Stimulated activated CD8-positive, alpha-beta memory T cell treated with anti-CD3 and anti-CD28 coated beads, Interleukin-7, amount 100 ng/mL, for 48 hours (primary cell): ENCODE measurements around the gene MYF6.
"Not testable (repeated sequence)": the region's sequence is repeated elsewhere in the genome, so short reads cannot be mapped to it uniquely, and the experiment has no call there.

Experiments used
- DNase-seq, 2 donors: peaks; one replicate each; pipeline ENCODE4 v3.0.0-alpha.2; 2020; ENCODE audit warnings: low read depth in 1 of 2; ENCODE audit errors: extremely low read depth in 1 of 2

MYF6 gene

DNA sequence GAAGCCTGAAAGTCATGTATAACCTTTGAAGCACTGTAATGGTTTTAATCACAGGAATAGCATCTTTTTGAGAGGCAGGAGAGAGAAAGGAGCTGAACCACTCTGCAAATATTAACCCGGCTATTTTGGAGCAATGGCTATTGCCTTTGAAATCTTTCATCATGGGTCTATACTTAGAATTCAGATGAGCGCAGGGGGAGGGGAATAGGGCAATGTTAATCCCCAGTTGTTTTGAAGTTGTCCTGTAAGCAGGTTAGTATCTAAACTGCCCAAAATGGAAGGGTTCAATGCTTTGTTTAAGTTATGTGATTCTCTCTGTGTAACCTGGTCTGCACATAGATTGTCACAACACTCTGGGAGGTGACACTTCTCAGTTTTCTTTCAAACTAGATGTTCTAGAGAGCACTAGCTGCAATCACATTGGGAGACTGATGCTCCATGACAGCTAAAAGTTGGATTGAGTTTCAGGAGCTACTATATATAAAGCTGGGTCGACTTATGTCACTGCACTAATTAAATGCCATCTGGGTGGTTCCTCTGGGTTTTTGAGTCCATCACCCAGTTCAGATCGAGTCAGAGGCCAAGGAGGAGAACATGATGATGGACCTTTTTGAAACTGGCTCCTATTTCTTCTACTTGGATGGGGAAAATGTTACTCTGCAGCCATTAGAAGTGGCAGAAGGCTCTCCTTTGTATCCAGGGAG lies at the start of gene MYF6:
MYF6 (plus strand) TSS at position 509 of the 704 bp plus-strand sequence; CDS start at position 595, 86 bp downstream.
- no peak for DNase-seq

DNA sequence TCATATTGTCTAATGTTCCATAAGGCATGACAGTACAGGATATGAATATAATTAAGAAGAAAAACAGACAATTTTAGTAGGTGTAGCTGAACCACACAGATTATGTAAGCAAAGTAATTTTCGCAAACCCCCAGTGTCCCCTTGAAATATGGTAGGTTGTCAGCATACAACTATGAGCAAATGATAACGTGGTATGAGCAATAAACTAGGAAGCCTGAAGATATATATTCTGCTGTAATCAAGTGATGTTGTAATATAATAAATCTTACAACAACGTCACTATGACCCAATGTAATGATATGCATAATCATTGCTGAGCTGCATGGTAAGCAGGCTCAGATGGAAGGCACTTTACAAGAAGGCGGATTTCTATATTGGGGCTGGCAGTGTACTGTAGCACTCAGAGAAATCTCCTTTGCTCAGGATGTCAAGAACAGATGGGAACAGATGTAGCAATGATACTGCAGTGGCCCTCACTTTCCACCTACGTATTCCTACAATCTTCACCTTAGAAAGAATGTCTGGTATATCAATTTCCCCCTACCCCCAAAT lies 47.8 kb upstream of the MYF6 start:
- no peak for DNase-seq

DNA sequence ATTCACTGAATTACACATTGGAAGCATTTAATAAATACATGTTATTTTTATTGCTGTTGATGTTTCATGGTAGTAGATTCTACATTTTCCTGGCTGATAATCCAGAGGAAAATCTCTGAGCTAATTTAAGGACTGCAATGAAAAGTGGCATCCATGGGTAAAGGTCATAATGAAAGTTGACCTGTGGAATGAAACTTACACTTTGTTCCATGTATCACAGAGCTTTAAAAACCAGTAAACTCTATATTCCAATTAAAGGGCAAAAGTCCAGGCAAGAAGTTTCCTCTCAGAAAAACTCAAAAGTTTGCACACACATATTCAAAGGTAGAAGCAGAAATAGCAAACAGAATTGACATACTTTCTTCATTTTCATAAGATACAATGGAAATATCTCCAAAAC lies 44.8 kb upstream of the MYF6 start:
- DNase-seq, result no peak

DNA sequence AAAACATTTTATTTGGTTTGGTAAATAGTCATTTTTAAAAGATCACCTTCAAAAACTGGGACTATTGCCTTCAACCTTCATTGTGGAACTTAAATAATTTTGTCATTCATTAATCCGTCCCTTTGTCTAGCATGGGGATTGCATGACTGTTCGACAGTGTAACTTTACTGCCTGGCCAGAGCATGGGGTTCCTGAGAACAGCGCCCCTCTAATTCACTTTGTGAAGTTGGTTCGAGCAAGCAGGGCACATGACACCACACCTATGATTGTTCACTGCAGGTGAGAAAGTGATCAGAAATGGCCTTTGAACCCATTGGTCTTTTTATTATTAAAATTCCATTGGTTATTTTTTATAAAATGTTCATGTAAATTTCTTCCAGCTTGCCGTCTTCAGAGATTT lies 37.2 kb upstream of the MYF6 start:
- DNase-seq, result no peak

DNA sequence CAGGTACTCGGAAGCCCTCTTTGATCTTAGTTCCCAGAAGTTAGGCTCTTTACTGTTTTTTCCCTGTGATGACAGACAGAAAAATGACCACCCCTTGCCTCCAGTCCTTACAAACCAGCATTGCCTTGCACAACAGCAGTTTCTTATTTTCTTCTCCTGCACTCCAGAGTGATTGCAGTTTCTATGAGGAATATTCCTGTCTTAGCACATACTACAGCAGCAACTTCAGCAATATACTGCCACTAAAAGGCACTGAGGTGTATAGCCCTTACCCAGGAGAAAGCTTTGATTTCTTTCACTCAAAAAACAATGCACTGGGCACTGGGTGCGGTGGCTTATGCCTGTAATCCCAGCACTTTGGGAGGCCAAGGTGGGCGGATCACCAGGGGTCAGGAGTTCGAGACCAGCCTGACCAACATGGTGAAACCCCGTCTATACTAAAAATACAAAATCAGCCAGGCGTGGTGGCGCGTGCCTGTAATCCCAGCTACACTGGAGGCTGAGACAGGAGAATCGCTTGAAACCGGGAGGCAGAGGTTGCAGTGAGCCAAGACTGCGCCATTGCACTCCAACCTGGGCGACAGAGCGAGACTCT lies 31.3 kb upstream of the MYF6 start:
- not testable (repeated sequence) for DNase-seq

DNA sequence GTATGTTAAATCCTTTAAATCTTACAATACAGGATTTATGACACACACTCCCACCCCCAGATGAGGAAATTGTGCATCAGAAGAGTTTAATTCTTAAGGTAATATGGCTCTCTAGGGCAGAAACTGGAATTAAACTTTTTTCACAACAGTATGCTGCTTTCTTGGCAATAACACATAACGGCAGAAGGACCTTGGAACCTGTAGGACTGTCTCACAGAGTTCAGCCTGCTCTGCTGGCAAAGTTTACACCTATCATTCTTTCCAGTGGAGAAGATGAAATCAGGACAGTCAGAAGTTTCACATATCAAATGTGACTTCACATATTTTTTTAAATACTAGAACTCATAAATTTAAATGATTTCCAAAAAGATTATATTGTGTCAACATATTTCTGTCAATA lies 30.6 kb upstream of the MYF6 start:
- no peak for DNase-seq

DNA sequence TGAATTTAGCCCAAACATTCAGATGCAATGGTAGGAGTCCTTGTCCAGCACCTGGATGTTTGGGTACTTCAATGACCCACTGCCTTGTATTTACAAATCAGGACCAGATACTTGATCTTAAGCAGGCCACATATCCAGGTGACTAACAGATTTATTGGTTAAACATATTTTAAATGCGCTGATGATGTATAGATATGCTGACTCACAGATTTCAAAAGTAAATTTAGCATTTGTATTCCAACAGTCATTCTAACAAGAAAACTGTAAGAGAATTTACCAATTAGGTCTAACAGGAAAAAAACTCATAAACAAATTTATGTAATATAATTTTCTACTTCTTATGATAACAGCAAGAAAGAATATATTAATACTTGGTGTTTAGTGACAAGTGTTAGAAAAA lies 29.4 kb upstream of the MYF6 start:
- no peak for DNase-seq

DNA sequence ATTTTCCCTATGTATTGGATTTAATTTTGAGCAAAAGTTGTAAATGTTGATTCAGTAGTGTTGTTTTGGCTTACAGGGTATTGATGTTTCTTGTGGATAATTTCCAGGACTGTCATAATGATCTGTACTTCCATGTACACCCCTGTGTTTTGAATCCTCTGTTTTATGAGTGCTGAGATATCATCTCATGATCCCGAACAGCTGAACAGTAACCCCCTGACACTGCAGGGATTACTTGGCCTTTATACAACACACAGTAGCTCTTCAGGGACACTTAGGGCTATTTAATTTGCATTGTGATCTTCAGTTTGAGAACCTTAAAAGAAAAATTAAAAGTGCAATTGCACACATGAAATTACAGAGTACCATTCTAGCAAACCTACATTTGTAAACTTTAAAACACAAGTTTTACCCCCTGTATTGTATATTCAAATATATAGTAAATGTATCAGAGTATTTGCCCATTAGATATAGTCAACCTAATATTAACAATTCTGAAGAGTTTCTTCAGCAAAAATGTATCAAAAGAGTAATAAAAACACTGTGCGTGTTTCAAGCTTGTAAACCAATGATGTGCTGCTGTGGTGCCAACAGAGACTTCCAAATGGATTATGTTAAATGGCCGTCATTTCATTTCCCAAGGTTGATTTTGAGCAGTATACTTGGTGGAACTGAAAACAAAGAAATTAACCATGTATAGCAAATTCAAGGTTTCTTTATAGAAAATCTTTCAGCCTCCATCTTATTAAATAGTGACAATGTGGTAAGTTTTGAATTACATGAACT lies 27.9 kb upstream of the MYF6 start:
- no peak for DNase-seq

DNA sequence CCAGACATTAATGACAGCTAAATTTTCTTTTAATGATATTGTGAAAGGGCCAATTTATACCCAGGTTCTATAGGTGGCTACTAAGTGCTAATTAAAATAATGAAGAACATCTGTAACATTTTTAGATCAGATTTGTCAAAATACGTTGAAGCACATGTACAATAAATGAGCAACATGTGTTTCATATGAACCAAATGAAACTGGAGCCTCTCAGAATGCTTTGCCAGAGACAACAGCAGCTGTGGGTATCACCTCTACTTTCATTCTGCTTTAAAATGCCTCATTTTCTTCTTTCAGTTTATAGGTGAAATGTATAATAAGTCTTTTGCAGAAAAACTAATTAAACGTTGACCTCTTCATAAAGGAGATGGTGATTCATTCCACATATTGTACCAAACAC lies 26.1 kb upstream of the MYF6 start:
- no peak for DNase-seq

DNA sequence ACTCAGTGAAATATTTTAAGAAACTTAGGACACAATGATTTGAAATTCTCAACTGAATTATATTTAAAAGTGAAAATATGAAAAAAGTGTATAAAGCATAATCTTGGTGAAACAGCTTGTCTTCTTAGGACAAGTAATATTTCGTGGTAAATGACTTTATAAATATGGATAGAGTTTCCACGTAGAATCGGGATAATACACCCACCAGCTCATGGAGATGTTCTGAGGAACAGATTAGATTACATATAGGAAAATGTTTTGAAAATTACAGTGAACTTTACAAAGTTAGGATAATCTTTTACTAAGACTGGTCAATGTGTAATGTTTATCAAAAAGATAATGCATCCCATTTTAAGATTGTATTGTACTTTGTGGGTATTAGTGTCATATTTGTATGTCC lies 25.6 kb upstream of the MYF6 start:
- DNase-seq, result no peak

DNA sequence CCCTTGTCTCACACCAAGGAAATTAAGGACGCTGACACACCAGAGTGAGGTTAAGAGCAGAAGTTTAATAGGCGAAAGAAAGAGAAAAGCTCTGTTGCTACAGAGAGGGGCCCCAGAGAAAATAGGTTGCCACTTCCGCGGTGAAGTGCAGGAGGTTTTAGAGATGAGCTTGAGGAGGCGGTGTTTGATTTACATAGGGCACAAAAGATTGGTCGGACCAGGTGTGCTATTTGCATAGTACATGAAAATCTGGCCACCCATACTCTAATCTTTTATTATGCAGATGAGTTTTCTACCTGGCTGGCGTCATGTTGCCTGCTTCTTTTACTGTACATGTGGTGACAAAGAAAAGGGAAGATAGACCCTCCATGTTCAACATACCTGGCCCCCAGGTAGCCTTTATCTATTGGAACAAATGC lies 23.3 kb upstream of the MYF6 start:
- no peak for DNase-seq

DNA sequence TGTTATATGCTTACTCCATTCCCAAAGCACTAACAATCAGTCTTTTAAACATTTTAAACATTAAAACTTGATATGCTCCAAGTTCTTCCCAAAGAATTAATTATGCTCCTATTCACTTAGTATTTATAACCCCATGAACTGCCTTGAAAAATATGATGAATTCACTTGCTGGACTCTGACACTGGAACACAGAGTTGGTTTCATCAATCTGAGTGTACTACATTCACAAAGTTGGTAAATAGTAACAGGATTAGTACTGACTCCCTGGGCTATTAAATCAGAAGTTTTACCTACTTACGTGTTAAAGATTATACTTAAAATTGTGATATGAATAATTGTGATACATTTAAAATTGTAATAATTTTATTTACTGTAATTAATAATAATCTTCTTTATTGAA lies 17.3 kb upstream of the MYF6 start:
- DNase-seq, result no peak

DNA sequence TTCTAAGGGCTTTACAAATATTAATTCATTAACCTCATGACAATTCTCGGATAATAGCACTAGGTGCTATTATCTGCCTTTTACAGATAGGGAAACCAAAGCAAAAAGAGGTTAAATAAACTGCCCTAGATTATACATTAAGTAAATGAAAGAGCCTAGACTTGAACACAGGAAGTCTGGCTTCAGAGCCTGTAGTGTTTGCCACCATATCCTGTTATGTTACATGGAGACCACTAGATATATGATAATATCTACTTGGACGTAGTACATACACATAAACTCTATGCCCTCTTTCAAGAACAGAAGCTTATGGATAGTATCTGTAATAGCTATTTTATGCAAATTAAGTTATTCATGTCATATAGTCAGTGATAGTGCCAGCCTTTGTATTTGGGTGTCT lies 16.9 kb upstream of the MYF6 start:
- no peak for DNase-seq

DNA sequence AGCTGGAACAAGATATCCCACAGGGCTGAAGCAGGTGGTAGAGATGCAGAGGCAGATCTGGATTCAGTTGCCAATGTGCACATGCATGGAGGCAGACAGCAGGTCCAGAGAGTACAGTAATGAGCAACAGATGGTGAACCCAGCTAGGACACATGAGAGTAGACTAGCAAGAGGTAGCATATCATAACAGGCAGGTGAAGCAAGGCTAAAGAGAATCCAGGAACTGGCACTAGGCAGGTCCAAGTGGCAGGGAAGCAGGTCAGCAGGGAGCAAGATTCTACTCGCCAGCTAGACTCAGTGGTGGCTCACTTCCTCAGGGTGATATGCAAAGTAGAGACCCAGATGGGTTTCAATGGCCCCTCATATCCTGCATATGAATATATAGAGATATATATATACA lies 15.3 kb upstream of the MYF6 start:
- DNase-seq, result no peak

DNA sequence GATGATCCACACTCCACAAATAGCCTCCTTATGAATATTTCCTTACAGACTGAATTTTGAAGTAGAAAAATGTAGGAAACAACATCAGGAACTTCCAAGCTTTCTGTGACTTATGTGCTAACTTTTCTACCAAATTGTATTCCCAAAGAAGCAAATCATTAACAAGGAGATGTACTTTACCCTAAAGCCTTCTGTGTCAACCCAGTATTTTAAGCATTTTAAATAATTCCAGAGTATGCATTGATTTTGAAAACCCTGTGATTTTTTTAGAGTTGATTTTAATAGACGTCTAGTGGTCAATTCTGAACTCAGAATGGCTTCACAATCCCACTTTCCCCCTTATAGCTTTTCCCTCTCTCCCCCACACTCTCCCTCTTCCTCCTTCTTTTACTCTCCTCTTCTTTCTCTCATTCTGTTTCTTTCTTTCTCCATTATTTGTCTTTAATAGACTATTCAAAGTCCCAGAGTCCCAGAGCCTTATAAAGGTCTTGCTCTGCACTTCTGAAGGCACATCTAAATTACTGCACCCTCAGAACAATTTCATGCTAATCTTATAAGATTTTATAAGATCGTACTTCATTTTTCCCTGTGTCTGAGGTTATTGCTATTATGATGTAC lies 10.1 kb upstream of the MYF6 start:
- no peak for DNase-seq

DNA sequence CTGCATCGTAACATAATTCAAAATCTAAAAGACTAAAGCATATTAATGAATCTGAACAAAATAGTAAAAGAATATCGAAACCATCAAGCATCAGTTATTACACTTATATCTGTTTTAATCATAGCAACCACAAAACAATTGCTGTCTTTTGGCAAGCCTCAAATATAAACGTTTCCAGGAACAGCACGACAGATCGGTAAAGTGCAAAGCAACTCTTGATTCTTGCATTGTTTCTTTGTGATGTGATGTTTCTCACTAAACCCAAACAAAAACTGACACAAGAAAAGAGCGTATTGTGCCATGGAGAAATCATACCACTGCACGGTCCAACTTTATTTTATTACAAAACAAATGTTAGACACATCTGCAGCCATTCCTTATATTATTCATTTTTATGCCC lies 9.2 kb upstream of the MYF6 start:
- no peak for DNase-seq

DNA sequence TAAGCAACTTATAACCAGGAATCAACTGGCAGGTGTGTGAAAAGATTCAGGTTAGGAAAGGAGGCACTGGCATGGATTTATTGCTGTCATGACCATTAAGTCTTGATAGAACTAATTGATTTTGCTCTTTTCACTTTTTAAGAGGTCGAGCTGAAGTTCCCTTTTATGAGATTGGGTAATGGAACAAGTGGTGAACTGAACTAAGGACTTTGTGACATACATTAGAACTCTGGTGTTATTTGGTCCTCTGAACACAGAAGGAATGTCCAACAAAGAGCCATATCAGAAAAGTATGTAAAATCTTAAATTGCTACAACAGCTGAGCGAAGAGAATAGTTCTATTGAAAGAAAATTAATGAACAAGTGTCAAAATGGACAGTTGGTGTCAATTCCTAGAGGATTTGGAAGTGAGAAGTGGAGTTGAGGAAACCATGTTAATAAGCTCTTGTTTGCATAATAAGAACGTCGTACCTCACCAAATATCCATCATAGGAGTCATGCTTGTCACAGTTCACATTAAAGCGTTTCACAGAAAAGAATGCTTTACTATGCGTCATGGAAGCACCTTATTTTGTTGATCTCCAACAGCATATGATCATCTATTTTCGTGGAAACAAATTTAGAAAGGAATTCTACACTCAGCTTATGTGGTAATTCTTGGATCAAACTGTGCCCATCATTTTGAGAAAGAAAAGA lies 8.4 kb upstream of the MYF6 start:
- DNase-seq, result no peak

DNA sequence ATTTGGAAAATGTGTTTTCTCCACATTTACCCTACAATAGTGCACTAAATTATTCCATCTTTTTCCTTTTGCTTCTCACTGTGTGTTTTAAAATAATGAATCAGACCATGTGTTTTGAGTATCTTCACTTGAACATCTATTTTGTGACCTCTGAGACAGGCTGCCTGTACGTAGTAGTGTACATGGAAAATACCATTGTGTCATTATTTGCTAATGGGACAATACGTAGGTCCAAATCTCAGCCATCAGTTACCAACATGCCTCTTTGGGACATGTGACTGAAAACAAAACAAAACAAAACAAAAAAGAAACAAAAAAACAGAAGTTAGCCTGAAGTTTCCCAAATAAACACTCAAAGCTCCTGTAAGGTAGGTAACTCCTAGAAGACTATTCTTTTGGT lies 7.1 kb upstream of the MYF6 start:
- DNase-seq, result no peak

DNA sequence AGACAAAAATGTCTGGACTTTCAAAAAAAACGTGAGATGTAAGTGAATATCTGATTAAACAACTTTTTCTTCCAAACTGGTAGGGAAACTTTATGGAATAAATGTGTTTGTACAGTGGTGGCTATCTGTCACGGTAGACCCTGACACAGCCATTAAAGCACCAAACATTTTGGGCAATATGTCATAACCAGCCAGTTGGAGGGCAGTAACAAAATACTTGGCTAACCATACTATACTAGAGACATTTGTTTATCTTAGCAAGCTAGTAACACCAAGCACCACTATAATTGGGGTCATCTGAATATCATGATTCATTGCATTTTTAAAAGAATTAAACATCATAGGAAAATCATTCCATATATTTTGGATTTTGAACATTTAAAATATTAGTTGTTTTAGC lies 6.0 kb upstream of the MYF6 start:
- DNase-seq, result no peak

DNA sequence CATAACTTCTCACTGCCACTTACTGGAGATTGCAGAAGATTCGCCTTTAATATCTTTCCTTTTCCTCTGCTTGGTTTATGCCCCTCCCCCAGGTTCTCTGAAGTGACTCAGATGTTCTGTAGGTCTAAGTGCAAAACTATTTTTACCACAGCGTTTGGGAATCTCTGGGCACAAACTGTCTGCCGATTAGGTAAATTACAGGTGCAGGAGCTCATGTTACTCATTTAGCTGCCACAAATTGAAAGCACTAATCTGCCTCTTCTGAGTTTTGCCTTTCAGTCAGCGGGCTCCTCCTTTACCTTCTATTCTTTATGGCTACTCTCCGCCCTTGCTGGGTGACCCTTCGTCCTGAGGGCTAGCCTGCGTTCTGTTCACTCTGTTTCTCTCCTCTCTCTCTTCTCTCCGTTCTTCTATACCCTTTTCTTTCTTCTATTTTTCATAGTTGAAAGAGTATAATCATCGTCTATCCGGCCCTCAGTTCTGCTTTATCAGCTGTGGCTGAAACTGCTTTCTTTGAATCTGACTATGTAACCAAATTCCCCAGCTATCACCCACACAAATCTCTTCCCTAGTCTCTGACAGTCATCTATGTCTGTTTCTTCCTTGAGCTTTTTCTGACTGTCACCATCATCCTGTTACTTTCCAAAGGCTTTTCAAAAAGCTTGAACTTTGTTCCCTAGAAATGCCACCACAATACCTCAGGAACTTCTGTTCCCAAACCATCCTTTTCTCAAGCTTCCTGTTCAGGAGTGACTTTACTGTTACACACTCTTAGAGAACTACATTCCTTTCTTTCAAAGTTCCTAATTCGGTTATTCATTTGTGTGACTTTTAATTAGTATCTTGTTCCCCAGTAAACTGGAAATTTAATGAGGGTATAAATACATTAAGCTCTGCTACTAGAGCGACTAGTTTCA lies 4.3 kb upstream of the MYF6 start:
- DNase-seq, result no peak
